Activated CD4-positive, alpha-beta T cell treated with anti-CD3 and anti-CD28 coated beads, Interleukin-2, amount 50 U/mL, for 1 hour (primary cell): ENCODE data around the gene TMEM218.
"Not testable (repeated sequence)": the region's sequence is repeated elsewhere in the genome, so short reads cannot be mapped to it uniquely, and the experiment has no call there.

Experiments
- DNase-seq: peaks from one replicate; pipeline ENCODE4 v3.0.0-alpha.2; 2020

Gene TMEM218

DNA sequence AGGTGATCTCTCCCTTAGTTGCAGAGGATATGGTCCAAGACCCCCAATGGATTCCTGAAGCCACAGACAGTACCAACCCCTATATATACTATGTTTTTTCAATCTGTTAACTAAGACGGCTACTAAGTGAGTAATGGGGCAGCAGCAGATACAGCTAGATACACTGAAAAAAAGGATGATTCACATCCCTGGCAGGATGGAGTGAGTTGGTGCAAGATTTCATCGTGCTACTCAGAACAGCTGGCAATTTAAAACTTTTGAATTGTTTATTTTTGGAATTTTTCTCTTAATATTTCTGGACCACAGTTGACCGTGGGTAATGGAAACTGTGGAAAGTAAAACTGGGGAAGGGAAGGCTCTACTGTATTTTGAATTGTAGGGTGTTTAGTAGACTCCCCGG is 17.0 kb upstream of the TMEM218 start:
- DNase-seq: no peak

GRCh38 chr11:125124618-125124992 is 13.2 kb upstream of the TMEM218 start:
- DNase-seq: no peak

DNA sequence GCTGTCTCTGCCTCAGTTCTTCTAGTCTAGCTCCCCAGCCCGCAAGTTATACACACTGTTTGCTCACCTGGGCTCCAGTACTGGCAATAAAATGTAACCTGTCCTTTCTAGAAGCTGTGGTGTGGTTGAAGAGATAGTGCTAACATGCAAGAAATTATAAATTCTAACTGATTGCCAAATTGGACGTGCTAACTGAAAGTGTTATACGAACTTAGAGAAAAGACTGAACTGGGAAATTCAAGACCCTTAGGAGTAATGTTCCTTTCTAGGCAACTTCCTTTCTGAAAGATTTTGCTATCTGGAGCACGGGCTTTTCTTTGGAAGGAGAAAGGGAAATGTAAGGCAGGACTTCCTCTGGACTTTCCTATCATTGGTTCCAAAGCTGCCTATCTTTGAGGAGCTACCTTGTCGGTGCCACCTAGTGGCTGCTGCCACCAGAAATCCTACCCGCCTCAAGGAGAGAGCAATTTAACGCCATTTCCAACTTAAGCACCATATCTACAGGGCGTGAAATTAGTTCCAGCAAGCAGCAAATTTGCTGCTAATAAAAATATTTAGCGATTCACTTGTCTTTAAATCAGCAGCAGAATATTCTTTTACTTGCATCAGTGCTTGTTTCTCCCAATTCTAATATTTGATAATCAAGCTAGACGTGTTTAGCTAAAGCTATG is 12.7 kb upstream of the TMEM218 start:
- peak; percentile 19 for DNase-seq

DNA sequence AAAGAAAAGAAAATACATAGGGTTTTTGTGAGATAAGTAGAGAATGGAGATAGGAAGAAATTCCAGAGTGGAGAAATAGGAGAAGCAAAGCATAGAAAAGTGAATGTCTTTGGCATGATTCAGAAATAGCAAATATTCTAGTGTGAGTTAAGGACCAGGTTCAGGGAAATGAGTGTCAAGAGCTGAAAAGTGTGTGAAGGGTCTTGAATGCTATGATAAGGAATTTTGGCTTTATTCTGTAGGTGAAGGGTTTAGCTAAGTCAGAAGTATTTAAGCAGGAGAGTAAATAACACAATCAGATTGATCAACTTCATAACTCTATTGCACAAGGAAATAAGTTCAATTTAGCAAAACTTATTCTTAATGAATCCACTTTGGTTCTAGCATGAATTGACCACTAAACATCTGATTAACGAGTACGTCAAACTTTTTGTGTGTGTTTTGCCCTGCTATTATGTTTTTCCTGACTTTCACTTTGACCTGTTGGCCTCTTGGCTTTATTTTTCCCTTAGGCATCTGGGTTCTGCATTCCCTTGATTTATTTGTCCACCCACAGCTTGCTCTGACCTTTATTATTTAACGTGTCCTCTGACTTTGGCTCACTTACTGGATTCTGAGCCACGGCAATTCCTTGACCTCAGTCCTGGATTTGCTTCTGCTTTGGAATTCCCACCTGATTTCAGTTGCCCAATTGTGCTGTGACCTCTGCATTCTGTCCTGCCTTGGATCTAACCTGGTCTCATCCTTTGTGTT is 11.9 kb upstream of the TMEM218 start:
- no peak for DNase-seq

GRCh38 chr11:125117429-125117828 is 6.0 kb upstream of the TMEM218 start:
- no peak for DNase-seq

- no peak for DNase-seq
Measured at GRCh38 chr11:125114518-125114917, 3.1 kb upstream of the TMEM218 start.

DNA sequence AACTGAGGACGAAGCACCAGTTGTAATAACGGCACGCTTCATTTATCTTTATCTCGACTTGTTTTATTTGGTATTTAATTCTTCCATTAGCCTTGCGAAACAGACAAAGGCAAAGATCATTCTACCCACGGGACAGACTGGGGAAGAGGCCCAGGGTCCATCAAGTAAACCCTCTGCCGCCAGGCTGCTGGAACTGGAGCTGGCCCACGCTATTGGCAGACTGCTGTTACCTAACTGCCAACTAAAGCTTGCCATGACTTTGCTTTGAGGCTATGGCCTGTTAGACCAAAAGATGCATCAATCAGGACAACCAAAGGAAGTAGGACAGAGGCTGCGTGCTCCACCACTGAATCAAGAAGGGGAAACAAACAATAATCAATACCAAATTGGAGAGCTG is 780 bp upstream of the TMEM218 start:
- DNase-seq: no peak

- DNase-seq: no peak
Measured at GRCh38 chr11:125111001-125111342, 454 bp downstream of the TMEM218 start.

DNA sequence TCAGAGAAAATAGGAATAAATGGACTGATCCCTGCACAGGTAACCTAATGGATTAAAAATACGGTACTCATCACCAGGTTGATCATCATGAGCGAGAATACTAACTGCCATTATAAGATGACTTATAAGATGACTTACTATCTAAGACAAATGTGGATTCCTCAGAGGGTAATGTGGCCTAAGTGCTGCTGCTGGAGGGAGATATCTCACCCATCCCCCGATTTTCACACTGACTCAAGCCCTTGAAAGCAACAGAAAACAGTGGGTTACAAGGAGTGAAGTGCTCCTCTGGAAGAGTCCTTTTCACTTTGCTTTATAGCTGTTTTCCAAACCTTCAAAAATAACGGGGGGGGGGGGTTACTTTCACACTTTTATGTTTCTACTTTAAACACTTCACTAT is 920 bp downstream of the TMEM218 start:
- no peak for DNase-seq

GRCh38 chr11:125108469-125108868 is 3.0 kb downstream of the TMEM218 start:
- no peak for DNase-seq

GRCh38 chr11:125105926-125106325 is 5.5 kb downstream of the TMEM218 start:
- DNase-seq: no peak

GRCh38 chr11:125102510-125102909 is 8.9 kb downstream of the TMEM218 start:
- DNase-seq: no peak

- DNase-seq: no peak
Measured at GRCh38 chr11:125102025-125102424, 9.4 kb downstream of the TMEM218 start.

DNA sequence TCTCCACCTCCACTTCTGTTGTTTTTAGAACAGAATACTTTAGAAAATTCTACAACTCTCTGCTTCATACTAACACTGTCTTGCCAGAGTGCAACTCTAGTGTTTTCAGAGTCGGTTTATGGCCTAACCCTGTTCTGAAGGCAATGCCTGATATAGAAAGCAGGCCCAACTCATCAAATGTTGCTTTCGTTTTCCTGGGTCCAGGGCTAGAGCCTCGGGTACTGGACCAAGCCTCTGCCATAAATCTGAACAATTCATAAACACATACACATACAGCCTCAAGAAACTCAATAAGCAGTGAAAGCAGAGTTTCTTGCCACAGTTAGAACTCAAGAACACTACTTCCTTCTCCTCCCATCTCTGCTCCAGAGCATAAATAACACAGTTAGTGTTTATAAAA is 9.8 kb downstream of the TMEM218 start:
- DNase-seq: no peak

- DNase-seq: no peak
Measured at GRCh38 chr11:125100136-125100535, 11.3 kb downstream of the TMEM218 start.

DNA sequence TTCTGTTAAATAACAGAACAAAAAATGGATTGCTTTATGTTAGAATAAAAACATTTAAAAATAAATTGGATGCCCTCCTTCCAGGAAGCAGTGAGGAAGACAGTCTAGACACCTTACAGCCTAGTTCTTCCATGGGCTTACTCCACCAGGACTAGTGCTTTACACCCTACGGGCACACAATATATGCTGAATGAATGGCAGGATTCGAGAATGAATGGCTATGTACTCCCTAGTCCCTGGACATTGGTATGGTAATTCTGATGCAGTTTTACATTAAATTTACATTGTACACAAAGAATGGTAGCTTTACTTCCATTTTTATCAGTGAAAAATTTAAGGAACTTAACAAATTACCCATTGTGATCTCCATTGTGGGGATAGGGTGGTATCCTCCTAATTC is 16.7 kb downstream of the TMEM218 start:
- DNase-seq: no peak

GRCh38 chr11:125093502-125093901 is 17.9 kb downstream of the TMEM218 start:
- DNase-seq: no peak

- DNase-seq: no peak
Measured at GRCh38 chr11:125092669-125093068, 18.8 kb downstream of the TMEM218 start.

GRCh38 chr11:125091877-125092664 is 19.4 kb downstream of the TMEM218 start:
- no peak for DNase-seq

DNA sequence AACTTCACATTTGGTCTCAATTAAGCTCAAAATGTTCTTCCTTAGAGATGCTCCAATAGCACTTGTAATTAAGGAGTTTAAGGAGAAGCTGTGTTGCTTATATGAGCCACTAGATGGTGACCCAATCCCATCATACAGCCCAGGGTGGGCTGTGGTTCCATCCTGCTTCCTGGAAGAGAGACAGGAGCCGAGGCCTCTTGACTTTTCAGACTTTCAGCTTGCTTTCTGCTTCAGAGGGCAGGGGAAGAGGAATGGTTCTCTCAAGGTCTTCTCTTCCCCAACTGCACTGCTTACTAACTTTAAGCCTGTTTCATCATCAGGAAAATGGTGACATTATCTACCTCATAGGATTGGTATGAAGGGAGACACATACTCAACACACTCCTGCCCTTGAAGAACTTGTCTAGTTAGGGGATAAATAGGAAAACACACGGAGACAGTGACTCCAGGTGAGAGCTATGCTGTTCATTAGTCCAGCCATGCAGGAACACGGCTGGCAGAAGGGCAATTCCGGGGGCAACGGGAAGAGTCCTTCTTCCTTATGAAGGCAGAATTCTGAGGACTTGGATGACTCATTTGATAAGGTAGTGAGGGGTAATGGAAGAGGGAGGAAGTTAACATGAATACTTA is 20.1 kb downstream of the TMEM218 start:
- no peak for DNase-seq

- no peak for DNase-seq
Measured at GRCh38 chr11:125090816-125091215, 20.6 kb downstream of the TMEM218 start.

DNA sequence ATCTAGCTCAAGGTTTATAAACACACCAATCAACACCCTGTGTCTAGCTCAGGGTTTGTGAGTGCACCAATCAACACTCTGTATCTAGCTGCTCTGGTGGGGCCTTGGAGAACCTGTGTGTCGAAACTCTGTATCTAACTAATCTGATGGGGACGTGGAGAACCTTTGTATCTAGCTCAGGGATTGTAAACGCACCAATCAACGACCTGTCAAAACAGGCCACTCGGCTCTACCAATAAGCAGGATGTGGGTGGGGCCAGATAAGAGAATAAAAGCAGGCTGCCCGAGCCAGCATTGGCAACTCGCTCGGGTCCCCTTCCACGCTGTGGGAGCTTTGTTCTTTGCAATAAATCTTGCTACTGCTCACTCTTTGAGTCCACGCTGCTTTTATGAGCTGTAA is 21.3 kb downstream of the TMEM218 start:
- DNase-seq: not testable (repeated sequence)

GRCh38 chr11:125089481-125089880 is 21.9 kb downstream of the TMEM218 start:
- not testable (repeated sequence) for DNase-seq
